CD4-positive, alpha-beta T cell treated with Interleukin-4 for 4 hours (primary cell): ENCODE results near the gene SLC19A2.

Experiments
- DNase-seq: peaks from one replicate; pipeline ENCODE4 v3.0.0-alpha.2; 2020

SLC19A2 gene

GRCh38 chr1:169474302-169474995 is 11.3 kb downstream of the SLC19A2 start:
- DNase-seq: no peak

GRCh38 chr1:169473347-169473746 is 12.4 kb downstream of the SLC19A2 start:
- no peak for DNase-seq

GRCh38 chr1:169472738-169473137 is 13.0 kb downstream of the SLC19A2 start:
- DNase-seq: no peak

- DNase-seq: no peak
Observed at GRCh38 chr1:169468982-169469381, 16.8 kb downstream of the SLC19A2 start.

- DNase-seq: peak; percentile 31
Observed at GRCh38 chr1:169466259-169467230, 19.2 kb downstream of the SLC19A2 start.

GRCh38 chr1:169465281-169465680 is 20.5 kb downstream of the SLC19A2 start:
- no peak for DNase-seq

- DNase-seq: no peak
Observed at GRCh38 chr1:169462385-169462784, 23.4 kb downstream of the SLC19A2 start.

GRCh38 chr1:169461390-169462000 is 24.2 kb downstream of the SLC19A2 start:
- DNase-seq: no peak

GRCh38 chr1:169460191-169460833 is 25.4 kb downstream of the SLC19A2 start:
- peak; percentile 29 for DNase-seq

- DNase-seq: no peak
Observed at GRCh38 chr1:169457443-169457842, 28.3 kb downstream of the SLC19A2 start.

- no peak for DNase-seq
Observed at GRCh38 chr1:169456029-169456428, 29.7 kb downstream of the SLC19A2 start.

GRCh38 chr1:169452921-169453320 is 32.8 kb downstream of the SLC19A2 start:
- no peak for DNase-seq

- no peak for DNase-seq
Observed at GRCh38 chr1:169451218-169451824, 34.4 kb downstream of the SLC19A2 start.

GRCh38 chr1:169443923-169444322 is 41.8 kb downstream of the SLC19A2 start:
- DNase-seq: no peak

- peak; percentile 43 for DNase-seq
Observed at GRCh38 chr1:169427081-169427641, 58.6 kb downstream of the SLC19A2 start, which contains the start of gene CCDC181. Gene CCDC181, minus strand, starts transcription at chr1:169427474. Its CDS starts 2,547 bp downstream, at chr1:169424927.

GRCh38 chr1:169426174-169426705 is 59.5 kb downstream of the SLC19A2 start:
- DNase-seq: no peak

GRCh38 chr1:169421309-169421708 is 64.4 kb downstream of the SLC19A2 start:
- no peak for DNase-seq

- DNase-seq: no peak
Observed at GRCh38 chr1:169414952-169415351, 70.8 kb downstream of the SLC19A2 start.
